Hepatocyte (in vitro differentiated cells): ENCODE data around the gene SOSTDC1.

Experiments used
- EZH2phosphoT487 ChIP-seq: fragments of 200-600 bp; sonication (generic); IDR thresholded peaks from one replicate; pipeline ENCODE4 v1.6.1; 2018; ENCODE audit warnings: antibody characterized with exemption, mild to moderate bottlenecking, low read depth, moderate library complexity; ENCODE audit not compliant: unreplicated experiment, severe bottlenecking
- TF ChIP-seq, protein P1 (sequence below): fragments of 200-600 bp; sonication (generic); IDR thresholded peaks from 2 replicates; pipeline ENCODE4 v1.5.1; 2016; ENCODE audit warnings: antibody characterized with exemption, mild to moderate bottlenecking; ENCODE audit not compliant: poor library complexity

DNA sequence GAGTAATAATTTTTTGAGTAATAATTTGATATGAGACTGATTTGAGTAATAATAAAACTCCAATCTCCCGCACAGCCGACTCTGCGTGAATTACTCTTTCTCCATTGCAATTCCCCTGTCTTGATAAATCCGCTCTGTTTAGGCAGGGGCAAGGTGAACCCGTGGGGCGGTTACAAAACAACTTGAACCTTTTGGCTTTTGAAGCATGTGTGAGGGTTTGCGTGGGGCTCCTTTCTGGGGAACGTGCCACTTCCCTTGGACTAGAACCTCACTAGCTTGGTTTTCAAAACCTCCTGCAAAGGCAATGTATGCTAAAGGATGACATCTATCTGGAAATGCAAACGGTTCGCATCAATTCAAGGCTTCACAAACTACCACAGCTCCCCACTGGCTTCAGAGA, 45.7 kb downstream of the SOSTDC1 start:
- TF ChIP-seq EZH2phosphoT487, result no peak
- TF ChIP-seq, protein P1, sequence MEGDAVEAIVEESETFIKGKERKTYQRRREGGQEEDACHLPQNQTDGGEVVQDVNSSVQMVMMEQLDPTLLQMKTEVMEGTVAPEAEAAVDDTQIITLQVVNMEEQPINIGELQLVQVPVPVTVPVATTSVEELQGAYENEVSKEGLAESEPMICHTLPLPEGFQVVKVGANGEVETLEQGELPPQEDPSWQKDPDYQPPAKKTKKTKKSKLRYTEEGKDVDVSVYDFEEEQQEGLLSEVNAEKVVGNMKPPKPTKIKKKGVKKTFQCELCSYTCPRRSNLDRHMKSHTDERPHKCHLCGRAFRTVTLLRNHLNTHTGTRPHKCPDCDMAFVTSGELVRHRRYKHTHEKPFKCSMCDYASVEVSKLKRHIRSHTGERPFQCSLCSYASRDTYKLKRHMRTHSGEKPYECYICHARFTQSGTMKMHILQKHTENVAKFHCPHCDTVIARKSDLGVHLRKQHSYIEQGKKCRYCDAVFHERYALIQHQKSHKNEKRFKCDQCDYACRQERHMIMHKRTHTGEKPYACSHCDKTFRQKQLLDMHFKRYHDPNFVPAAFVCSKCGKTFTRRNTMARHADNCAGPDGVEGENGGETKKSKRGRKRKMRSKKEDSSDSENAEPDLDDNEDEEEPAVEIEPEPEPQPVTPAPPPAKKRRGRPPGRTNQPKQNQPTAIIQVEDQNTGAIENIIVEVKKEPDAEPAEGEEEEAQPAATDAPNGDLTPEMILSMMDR, result no peak
